GM19193 (cell line): ENCODE data around the gene PPME1.

ENCODE experiments used
- POLR2A ChIP-seq: IDR thresholded peaks from 4 replicates; pipeline ENCODE4 v1.6.1; 2011; ENCODE audit not compliant: insufficient read depth, insufficient read length; ENCODE audit errors: extremely low read depth

PPME1 gene, protein sequence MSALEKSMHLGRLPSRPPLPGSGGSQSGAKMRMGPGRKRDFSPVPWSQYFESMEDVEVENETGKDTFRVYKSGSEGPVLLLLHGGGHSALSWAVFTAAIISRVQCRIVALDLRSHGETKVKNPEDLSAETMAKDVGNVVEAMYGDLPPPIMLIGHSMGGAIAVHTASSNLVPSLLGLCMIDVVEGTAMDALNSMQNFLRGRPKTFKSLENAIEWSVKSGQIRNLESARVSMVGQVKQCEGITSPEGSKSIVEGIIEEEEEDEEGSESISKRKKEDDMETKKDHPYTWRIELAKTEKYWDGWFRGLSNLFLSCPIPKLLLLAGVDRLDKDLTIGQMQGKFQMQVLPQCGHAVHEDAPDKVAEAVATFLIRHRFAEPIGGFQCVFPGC

DNA sequence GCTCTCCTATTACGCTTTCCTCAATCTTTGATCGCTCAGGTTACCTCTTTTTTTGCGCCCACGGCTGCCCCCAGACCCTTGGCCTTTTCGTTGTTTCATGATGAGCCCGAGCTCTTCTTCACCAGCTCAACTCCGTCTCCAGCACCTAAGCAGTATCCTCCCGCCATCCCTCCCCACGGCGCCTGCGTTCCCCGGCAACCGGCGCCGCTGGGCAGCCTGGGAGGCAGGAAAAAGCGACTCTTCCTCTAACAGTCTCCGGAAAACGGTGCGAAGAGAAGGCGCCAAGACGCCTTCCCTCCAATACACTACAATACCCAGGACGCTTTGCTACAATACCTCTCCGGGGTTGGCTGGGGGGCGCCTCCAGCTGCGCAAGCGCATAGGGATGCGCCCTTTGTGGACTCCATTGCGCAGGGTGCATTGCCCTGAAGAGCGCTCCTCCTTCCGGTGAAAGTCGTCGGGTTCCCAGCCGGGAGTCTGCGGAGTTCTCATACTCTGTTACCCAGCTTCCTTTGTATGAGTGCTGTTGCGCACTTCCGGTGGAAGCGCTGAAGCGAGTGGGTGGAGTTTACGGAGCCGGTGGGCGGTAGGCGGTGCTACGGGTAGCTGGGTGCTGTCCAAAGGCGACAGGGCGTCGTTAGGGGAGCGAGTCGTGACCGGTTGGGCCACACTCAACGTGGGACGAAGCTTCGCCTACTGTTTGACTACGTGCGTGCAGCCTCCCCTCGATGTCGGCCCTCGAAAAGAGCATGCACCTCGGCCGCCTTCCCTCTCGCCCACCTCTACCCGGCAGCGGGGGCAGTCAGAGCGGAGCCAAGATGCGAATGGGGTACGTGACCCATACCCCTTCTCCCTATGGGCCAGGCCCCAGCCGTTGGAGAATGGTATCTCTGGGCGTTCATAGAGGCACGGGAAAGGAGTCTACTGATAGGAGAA, at the start of gene PPME1, which contains the start of gene C2CD3:
TSS of gene PPME1 (plus strand) at position 596 of the 936 bp plus-strand sequence. CDS start at position 729, 133 bp downstream.
TSS of gene C2CD3 (minus strand) at position 309 of the 936 bp plus-strand sequence. CDS start at position 99, 210 bp downstream.
- peak; percentile 84 for TF ChIP-seq POLR2A

DNA sequence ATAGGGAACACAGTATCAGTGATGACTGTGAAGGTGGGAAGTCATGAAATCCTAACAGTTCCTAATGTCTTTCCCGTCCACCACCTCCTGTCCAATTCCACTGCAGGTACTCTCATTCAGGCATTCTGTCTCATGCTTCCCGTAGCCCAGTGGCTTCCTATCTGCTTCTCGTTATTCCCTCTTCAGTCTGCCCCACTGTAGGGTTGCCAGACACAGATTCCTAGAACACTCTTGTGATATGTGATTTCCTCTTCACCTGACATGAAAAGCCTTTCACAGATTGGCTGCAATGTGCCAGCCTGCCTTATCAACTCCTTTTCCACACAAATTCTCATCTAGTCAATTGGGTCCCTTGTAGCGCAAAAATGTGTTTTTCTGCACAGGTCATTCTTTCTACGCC, 49.3 kb upstream of the PPME1 start:
- TF ChIP-seq POLR2A = no peak

DNA sequence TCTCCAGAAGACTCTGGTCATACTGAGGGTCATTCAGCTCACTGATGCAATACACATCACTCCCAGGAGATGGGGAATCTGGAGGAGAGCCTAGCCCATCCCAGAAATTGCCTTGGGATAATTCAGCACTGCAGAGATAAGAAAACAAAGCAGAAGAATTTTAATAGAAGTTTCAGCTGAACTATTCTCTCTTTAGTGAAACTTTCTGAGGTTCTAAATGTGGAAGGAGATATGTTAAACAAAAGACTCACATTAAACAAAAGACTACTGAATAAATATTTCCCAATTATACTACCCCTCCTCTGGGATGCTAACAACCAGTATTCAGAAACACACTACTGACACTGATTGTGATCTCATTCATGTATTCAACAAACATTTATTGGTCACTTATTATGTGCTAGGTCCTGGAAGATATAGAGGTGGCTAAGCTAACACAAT, 48.1 kb upstream of the PPME1 start:
- no peak for TF ChIP-seq POLR2A

DNA sequence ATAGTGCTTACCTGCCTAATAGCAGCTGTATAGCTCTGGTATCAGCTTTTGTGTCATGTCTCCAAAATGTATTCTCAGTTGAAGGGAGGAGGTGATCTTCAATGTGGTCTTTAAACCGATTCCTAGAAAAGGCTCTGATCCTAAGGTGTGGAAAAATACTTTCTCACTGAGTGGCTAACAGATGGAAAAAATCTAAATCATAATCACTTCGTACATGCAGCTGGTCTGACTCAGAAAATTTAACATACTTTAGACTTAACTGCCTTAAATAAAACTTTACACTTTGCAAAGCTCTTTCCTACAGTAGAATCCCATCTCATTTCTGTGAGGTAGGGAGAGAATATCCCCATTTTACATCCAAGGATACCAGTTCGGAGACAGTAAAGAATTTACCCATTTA, 38.3 kb upstream of the PPME1 start:
- no peak for TF ChIP-seq POLR2A

DNA sequence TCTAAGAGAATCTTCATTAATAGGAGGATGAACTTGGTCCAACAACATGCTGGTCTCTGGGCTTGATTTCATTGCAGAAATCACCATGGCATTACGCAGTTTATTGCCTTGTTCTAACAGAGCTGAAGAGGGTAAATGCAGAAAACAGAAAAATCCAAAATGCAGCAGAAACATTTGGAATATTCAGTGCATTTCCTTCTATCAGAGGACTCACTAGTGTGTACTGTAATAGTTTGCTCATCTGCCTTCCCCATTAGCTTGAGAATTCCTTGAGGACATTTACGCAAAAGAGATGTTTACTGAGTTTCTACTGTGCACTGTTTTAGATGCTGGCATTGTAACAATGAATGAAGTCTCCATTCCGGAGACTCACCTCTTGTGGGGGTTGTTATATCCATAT, 37.7 kb upstream of the PPME1 start:
- no peak for TF ChIP-seq POLR2A

DNA sequence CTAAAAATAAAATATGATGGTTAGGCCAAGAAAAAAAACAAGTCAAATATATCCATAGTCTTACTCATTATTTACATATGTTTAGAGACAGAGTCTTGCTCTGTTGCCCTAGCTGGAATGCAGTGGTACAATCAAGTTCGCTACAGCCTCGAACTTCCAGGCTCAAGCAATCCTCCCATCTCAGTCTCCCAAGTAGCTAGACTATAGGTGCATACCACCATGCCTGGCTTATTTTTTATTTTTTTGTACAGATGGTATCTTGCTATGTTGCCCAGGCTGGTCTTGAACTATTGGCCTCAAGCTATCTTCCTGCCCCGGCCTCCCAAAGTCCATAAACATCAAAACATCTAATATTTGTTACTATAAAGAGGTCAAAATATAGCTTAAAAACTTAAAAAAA, 36.4 kb upstream of the PPME1 start:
- TF ChIP-seq POLR2A = no peak

DNA sequence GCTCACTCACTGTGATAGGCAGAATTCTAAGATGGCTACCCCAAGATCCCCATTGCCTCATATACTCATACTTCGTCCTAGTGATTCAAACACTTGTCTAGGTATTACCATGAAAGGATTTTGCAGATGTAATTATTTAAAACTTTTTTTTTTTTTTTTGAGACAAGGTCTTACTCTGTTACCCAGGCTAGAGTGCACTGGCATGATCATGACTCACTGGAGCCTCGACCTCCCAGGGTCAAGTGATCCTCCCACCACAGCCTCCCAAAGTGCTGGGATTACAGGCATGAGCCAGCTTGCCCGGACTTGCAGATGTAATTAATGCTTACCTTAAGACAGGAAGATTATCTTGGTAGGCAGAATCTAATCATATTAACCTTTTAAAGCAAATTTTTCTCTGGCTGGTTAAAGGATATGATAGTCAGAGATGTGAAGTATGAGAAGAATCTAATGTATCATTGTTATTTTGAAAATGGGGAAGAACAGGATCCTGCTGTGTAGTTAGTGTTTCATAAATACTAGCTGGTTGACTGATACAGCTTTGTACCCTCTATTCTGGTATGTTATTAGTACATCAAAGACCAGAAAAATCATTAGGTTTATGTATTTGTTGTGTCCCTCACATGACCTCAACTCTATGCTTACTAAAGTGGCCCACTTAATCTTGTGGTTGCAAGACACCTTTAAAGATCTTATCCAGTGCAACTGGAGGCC, 35.8 kb upstream of the PPME1 start:
- TF ChIP-seq POLR2A = no peak

DNA sequence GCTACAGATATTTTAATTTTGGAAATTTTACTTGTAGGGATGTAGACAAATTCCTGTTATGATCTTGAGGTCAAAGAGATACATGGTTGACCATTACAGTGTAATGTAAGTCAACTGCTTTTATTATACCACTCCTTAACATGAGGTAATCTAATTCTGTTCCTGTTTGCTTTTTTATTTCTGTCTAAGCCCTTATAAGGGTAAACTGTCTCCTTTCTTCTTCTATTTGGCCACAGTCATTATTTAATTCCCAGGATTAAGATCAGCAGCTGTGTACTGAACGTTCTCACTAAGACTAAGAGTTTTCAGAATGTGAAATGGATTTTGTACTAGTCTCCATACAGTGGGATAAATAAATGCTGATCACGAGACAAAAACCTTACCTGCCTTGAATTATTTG, 33.1 kb upstream of the PPME1 start:
- TF ChIP-seq POLR2A = no peak

DNA sequence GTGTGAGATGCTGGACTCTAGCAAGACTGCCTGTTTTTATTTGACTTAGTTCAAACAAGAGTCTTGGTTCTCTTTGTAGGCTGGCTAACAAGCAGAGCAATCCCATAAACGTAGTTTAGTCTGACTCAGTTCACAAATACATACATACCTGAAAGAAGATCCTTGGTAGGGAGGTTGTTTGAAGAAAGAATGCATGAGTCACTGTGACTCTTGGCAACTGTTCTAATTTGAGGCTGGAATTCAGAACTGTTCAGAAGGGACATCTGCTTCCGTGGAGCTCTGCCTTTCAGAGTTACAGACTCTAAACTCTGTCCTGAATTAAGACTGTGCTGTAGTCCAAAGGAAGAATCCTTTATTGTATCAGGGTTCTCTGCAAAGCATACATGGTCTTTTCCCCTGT, 32.5 kb upstream of the PPME1 start:
- TF ChIP-seq POLR2A = no peak

DNA sequence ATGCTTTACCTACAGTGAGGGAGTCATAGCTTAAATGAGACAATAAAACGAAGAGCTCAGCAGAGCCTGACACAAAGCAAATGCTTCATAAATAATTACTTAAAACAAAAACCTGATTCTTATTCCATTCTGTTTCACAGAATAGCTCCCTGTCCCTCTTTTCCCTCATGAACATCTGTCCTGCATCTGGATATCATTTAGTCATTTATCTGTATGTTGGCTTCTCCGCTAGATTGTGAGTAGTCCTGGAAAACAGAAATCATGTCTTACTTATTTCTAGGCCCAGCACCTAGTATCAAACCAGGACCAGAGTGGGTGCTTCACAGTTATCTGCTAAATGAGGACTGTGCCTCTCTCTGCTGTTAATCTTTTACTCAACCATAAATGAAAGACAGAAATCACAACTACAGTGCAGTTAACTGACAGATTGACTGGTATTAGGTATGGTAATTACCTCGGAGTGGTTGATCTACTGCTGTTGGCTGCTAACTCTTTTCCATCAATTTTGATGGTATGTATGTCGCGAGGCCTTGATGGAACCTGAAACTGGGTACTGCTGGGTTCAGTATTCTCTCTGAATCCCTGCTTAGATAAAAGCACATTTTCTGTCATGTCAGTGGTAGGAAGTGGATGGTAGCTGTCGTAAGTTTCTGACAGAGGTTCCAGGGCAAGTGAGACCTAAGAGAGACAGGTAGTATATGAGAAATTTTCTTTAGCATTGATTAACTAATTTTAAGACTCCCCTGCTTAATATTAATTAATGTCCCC, 31.8 kb upstream of the PPME1 start:
- no peak for TF ChIP-seq POLR2A

DNA sequence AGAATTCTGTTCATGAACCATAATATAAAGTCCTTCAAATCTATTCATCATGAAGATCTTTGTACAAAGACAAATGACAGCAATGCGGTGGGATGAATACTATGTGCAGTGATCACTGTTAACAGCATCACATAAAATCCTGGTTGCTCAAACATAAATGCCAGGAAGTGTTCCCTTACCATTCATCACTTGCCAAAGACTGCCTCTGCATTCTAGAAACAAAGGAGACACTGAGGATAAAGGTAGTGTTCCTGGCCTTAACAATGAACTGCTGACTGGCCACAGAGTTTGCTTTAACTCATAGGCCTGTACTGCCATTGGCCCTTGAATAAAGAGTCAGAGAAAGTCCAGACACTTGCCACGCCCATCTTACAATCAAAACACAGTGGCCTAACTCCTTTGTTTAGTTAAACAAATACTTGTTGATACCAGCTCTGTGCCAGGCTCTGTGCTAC, 29.8 kb upstream of the PPME1 start:
- no peak for TF ChIP-seq POLR2A

DNA sequence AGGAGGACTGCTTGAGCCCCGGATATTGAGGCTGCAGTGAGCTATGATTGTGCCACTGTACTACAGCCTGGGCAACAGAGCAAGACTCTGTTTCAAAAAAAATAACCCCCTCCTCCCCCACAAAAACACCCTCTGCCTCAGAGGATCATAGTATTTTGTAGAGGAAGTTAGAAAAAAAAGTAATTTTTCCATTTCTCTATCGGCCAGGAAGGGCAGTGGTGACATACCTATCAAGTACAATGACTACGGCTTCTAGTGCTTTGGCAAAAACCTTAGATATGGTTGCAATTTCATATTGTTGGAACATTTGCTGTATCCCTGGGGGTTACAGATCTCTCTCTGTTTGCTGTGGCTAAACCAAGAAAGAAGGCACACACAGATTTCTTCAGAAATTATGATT, 29.2 kb upstream of the PPME1 start:
- no peak for TF ChIP-seq POLR2A

DNA sequence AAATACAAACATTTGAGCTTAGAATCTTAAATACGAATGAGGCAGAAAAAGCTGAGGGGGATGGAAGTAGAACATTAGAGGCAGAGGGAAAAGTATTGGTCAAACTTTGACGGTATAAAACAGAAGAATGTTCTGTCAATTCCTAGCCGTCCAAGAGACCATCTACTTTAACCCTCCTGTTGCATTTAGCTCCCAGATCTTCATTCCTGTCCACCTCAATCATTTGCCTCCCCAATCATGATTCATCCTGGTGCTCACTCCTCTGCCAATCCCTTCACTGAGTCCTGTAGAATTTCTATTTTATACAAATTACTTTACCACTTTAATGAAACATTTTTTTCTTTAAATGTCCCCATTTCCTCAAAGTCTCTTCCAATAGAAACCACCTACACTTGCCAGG, 28.5 kb upstream of the PPME1 start:
- no peak for TF ChIP-seq POLR2A

DNA sequence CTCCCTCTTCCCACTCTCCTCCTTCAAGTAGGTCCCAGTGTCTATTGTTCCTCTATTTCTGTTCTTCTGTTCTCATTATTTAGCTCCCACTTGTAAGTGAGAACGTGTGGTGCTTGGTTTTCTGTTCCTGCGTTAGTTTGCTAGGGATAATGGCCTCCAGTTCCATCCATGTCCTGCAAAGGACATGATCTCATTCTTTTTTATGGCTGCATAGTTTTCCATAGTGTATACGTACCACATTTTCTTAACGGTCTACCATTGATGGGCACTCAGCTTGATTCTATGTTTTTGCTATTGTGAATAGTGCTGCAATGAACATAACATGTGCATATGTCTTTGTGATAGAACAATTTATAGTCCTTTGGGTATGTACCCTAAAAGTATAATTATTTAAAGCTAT, 26.5 kb upstream of the PPME1 start:
- TF ChIP-seq POLR2A = no peak

DNA sequence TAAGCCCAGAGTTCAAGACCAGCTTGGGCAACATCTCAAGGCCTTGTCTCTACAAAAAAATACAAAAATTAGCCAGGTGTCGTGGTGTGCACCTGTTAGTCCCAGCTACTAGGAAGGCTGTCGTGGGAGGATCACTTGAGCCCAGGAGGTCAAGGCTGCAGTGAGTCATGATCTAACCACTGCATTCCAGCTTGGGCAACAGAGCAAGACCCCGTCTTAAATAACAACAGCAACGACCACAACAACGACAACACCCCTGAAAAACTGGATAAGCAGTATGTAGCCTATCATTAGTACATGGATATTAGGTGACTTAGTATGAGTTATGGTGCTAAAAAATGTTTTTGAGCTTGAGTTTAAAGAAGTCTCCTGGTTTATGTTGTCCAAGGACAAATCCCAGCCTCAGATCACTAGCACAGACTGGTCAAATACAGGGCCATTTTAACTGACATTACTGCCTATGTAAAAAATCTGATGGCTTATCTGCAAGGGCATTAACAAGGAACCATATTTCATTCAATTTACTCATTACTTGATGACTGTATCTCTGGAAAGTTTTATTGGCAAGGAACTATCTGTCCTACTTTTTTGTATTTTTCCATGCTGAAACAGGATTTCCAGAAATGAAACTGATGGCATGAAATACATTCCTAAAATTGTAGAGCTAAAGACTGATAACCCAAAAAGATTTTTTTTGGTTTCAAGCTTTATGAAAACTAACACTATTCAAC, 23.7 kb upstream of the PPME1 start:
- no peak for TF ChIP-seq POLR2A
